ENCODE results near the gene LCNL1. TPM values are rescaled to one million over a fixed set of nuclear protein-coding genes. Genes with fewer than 3 reads are reported as not detected.

LCNL1 gene
- polyA plus RNA-seq, 4 donors: 0.08 to 0.35 (median 0.19) TPM

- DNase-seq (ENCODE audit: low read depth in 4 of 4, low spot score in 3 of 4): no peak
Measured at GRCh38 chr9:136958473-136958872, 24.3 kb upstream of the LCNL1 start.

GRCh38 chr9:136958898-136959850, 23.6 kb upstream of the LCNL1 start:
- no peak for DNase-seq (ENCODE audit: low read depth in 4 of 4, low spot score in 3 of 4)

GRCh38 chr9:136960212-136960937, 22.4 kb upstream of the LCNL1 start:
- no peak for DNase-seq (ENCODE audit: low read depth in 4 of 4, low spot score in 3 of 4)

- no peak for DNase-seq (ENCODE audit: low read depth in 4 of 4, low spot score in 3 of 4)
Measured at GRCh38 chr9:136960938-136961275, 21.9 kb upstream of the LCNL1 start.

GRCh38 chr9:136961279-136962065, 21.3 kb upstream of the LCNL1 start:
- no peak for DNase-seq (ENCODE audit: low read depth in 4 of 4, low spot score in 3 of 4)

- DNase-seq (ENCODE audit: low read depth in 4 of 4, low spot score in 3 of 4): no peak
Measured at GRCh38 chr9:136962163-136962562, 20.6 kb upstream of the LCNL1 start.

GRCh38 chr9:136962701-136963248, 20.0 kb upstream of the LCNL1 start:
- DNase-seq (ENCODE audit: low read depth in 4 of 4, low spot score in 3 of 4): no peak

- no peak for DNase-seq (ENCODE audit: low read depth in 4 of 4, low spot score in 3 of 4)
Measured at GRCh38 chr9:136963341-136963740, 19.5 kb upstream of the LCNL1 start.

- DNase-seq (ENCODE audit: low read depth in 4 of 4, low spot score in 3 of 4): no peak
Measured at GRCh38 chr9:136963751-136964150, 19.0 kb upstream of the LCNL1 start.

- DNase-seq (ENCODE audit: low read depth in 4 of 4, low spot score in 3 of 4): no peak
Measured at GRCh38 chr9:136964171-136964689, 18.6 kb upstream of the LCNL1 start.

- no peak for DNase-seq (ENCODE audit: low read depth in 4 of 4, low spot score in 3 of 4)
Measured at GRCh38 chr9:136964833-136965422, 17.9 kb upstream of the LCNL1 start.

- no peak for DNase-seq (ENCODE audit: low read depth in 4 of 4, low spot score in 3 of 4)
Measured at GRCh38 chr9:136965771-136966484, 16.9 kb upstream of the LCNL1 start.

GRCh38 chr9:136968333-136969127, 14.3 kb upstream of the LCNL1 start:
- DNase-seq (ENCODE audit: low read depth in 4 of 4, low spot score in 3 of 4): no peak

- DNase-seq (ENCODE audit: low read depth in 4 of 4, low spot score in 3 of 4): no peak
Measured at GRCh38 chr9:136969150-136969549, 13.6 kb upstream of the LCNL1 start.

GRCh38 chr9:136969774-136970173, 13.0 kb upstream of the LCNL1 start:
- DNase-seq (ENCODE audit: low read depth in 4 of 4, low spot score in 3 of 4): no peak

- no peak for DNase-seq (ENCODE audit: low read depth in 4 of 4, low spot score in 3 of 4)
Measured at GRCh38 chr9:136970361-136970760, 12.4 kb upstream of the LCNL1 start.

- DNase-seq (ENCODE audit: low read depth in 4 of 4, low spot score in 3 of 4): no peak
Measured at GRCh38 chr9:136971746-136972145, 11.0 kb upstream of the LCNL1 start.

- no peak for DNase-seq (ENCODE audit: low read depth in 4 of 4, low spot score in 3 of 4)
Measured at GRCh38 chr9:136972335-136972734, 10.5 kb upstream of the LCNL1 start.

- DNase-seq (ENCODE audit: low read depth in 4 of 4, low spot score in 3 of 4): no peak
Measured at GRCh38 chr9:136972743-136973142, 10.1 kb upstream of the LCNL1 start.
